SK-N-SH (cell line): ENCODE data around the gene SHMT1.
"Not testable (repeated sequence)": the region's sequence is repeated elsewhere in the genome, so short reads cannot be mapped to it uniquely, and the experiment has no call there.

Experiments used
- CTCF ChIP-seq: fragments of 200-600 bp; sonication (generic); IDR thresholded peaks from 2 replicates; pipeline ENCODE4 v1.6.1; 2017; ENCODE audit warnings: antibody characterized with exemption, mild to moderate bottlenecking, moderate library complexity
- EP300 ChIP-seq, 2 experiments: IDR thresholded peaks; 2 replicates each; pipeline versions ENCODE4 v1.4.0 to v1.6.1; 2012; ENCODE audit warnings: borderline replicate concordance in 1 of 2, low read depth in 1 of 2, low read length in 1 of 2
- FOXM1 ChIP-seq: IDR thresholded peaks from 2 replicates; pipeline ENCODE4 v1.4.0; 2012; ENCODE audit warnings: low read depth, mild to moderate bottlenecking
- GABPA ChIP-seq: IDR thresholded peaks from 2 replicates; pipeline ENCODE4 v1.4.0; 2012; ENCODE audit warnings: low read depth, mild to moderate bottlenecking
- GATA2 ChIP-seq: sonication (generic); formaldehyde crosslinking; IDR thresholded peaks from 2 replicates; pipeline ENCODE4 v1.5.0; 2020; ENCODE audit warnings: mild to moderate bottlenecking, missing genetic modification reagents
- JUND ChIP-seq: IDR thresholded peaks from 2 replicates; pipeline ENCODE4 v1.4.0; 2012
- MAX ChIP-seq: IDR thresholded peaks from 2 replicates; pipeline ENCODE4 v1.4.0; 2012; ENCODE audit warnings: low read depth
- MXI1 ChIP-seq: IDR thresholded peaks from 2 replicates; pipeline ENCODE4 v1.6.1; 2012; ENCODE audit warnings: mild to moderate bottlenecking, low read depth, low read length, improper control_type of control experiment
- RCOR1 ChIP-seq: fragments of 150-350 bp; IDR thresholded peaks from 2 replicates; pipeline ENCODE4 v1.6.1; 2017; ENCODE audit warnings: antibody characterized with exemption, low read length
- RFX5 ChIP-seq: IDR thresholded peaks from 2 replicates; pipeline ENCODE4 v1.6.1; 2012; ENCODE audit warnings: mild to moderate bottlenecking, improper control_type of control experiment, low read length
- SMC3 ChIP-seq: IDR thresholded peaks from 2 replicates; pipeline ENCODE4 v1.6.1; 2012; ENCODE audit warnings: low read depth, low read length, improper control_type of control experiment
- TCF12 ChIP-seq: IDR thresholded peaks from 2 replicates; pipeline ENCODE4 v1.4.0; 2012
- TEAD4 ChIP-seq: IDR thresholded peaks from 2 replicates; pipeline ENCODE4 v1.4.0; 2012; ENCODE audit warnings: mild to moderate bottlenecking, borderline replicate concordance; ENCODE audit not compliant: insufficient read depth
- YY1 ChIP-seq: IDR thresholded peaks from 2 replicates; pipeline ENCODE4 v1.4.0; 2012; ENCODE audit warnings: low read depth, mild to moderate bottlenecking

- not testable (repeated sequence) for TF ChIP-seq CTCF; YY1; MAX; TEAD4; GABPA; JUND; GATA2 (CRISPR knock-in tag); MXI1; TCF12; RFX5; RCOR1; FOXM1; EP300 (IDR thresholded peaks at IDR 0.05; ENCODE audit: borderline replicate concordance in 1 of 2, low read depth in 1 of 2, low read length in 1 of 2); SMC3
These were observed 24.9 kb upstream of the SHMT1 start for GRCh38 chr17:18388266-18388665.
